B cell (primary cell): ENCODE measurements around the gene ANXA4. TPM values are rescaled to one million over a fixed set of nuclear protein-coding genes. Genes with fewer than 3 reads are reported as not detected.

Experiments used
- ATAC-seq: fragments of 200-7000 bp; cut with Tn5 transposase; one replicate; pipeline ENCODE4 v1.10.0; 2021; ENCODE audit warnings: low read depth, mild to moderate bottlenecking, moderate number of reproducible peaks, moderate library complexity
- CTCF ChIA-PET: fragments of 350-600 bp; sonication (Branson Sonifier 250); formaldehyde crosslinking; loops from one replicate; lab custom pipeline; 2021; ENCODE audit warnings: antibody characterized with exemption, inconsistent platforms; lab: Charles Lee
- POLR2A ChIA-PET: fragments of 350-600 bp; sonication (Branson Sonifier 250); formaldehyde crosslinking; loops from one replicate; lab custom pipeline; 2021; ENCODE audit warnings: antibody characterized with exemption; lab: Charles Lee
- DNase-seq: peaks from one replicate; pipeline ENCODE4 v3.0.0; 2013
- H2AFZ ChIP-seq: 2 replicates; pipeline ENCODE4 v1.6.1; 2012; ENCODE audit warnings: mild to moderate bottlenecking, low read depth, low read length; ENCODE audit not compliant: insufficient read depth, poor library complexity, severe bottlenecking
- H3K27ac ChIP-seq, 2 donors: 1 replicate in 1 of 2; 2 replicates in 1 of 2; pipeline ENCODE4 v1.5.1; 2012 to 2013; ENCODE audit warnings: low read length in 2 of 2, mild to moderate bottlenecking in 2 of 2, moderate library complexity in 1 of 2
- H3K27me3 ChIP-seq, 4 experiments: fragments of 200-600 bp in 1 of 4; sonication (generic) in 1 of 4; replicated peaks in 1 of 4; 1 replicate in 2 of 4; 2 replicates in 2 of 4; pipeline versions ENCODE4 v1.6.1 to v1.7.0; 2013 to 2016; ENCODE audit warnings: low read length in 3 of 4, mild to moderate bottlenecking in 2 of 4, mixed read lengths in 1 of 4, moderate library complexity in 1 of 4; ENCODE audit not compliant: insufficient read depth in 4 of 4, control insufficient read depth in 3 of 4; ENCODE audit errors: control extremely low read depth in 1 of 4
- H3K36me3 ChIP-seq, 2 experiments: replicated peaks in 1 of 2; 1 replicate in 1 of 2; 2 replicates in 1 of 2; pipeline versions ENCODE4 v1.6.1 to v1.7.1; 2013; ENCODE audit warnings: low read length in 1 of 2; ENCODE audit not compliant: insufficient read depth in 2 of 2, control insufficient read depth in 1 of 2; ENCODE audit errors: control extremely low read depth in 1 of 2, extremely low read depth in 1 of 2
- H3K4me1 ChIP-seq, 2 donors: fragments of 200-600 bp in 1 of 2; sonication (generic) in 1 of 2; 1 replicate in 1 of 2; 2 replicates in 1 of 2; pipeline versions ENCODE4 v1.5.1 to v1.6.1; 2013 to 2017; ENCODE audit warnings: low read length in 2 of 2; ENCODE audit not compliant: control insufficient read depth in 2 of 2, insufficient read depth in 2 of 2
- H3K4me2 ChIP-seq: replicated peaks from 2 replicates; pipeline ENCODE3; 2012; ENCODE audit warnings: mild to moderate bottlenecking, low read depth, low read length; ENCODE audit not compliant: poor library complexity, severe bottlenecking
- H3K4me3 ChIP-seq, 5 experiments: fragments of 200-600 bp in 1 of 5; sonication (generic) in 1 of 5; 1 replicate in 3 of 5; 2 replicates in 2 of 5; pipeline versions ENCODE4 v1.5.1 to v1.7.0; 2011 to 2016; ENCODE audit warnings: low read length in 4 of 5, mild to moderate bottlenecking in 4 of 5, low read depth in 2 of 5, control low read depth in 1 of 5, moderate library complexity in 1 of 5; ENCODE audit not compliant: insufficient read depth in 1 of 5; ENCODE audit errors: control extremely low read depth in 1 of 5, extremely low read depth in 1 of 5
- H3K79me2 ChIP-seq: fragments of 200-600 bp; sonication (generic); one replicate; pipeline ENCODE4 v1.6.0; 2016; ENCODE audit warnings: low read length; ENCODE audit not compliant: control insufficient read depth, insufficient read depth
- H3K9ac ChIP-seq: fragments of 200-600 bp; sonication (generic); 2 replicates; pipeline ENCODE4 v1.6.1; 2017; ENCODE audit warnings: mild to moderate bottlenecking, low read length, moderate library complexity
- H3K9me3 ChIP-seq, 3 donors: one replicate each; pipeline versions ENCODE4 v1.6.1 to v1.7.1; 2013; ENCODE audit warnings: low read length in 2 of 3; ENCODE audit not compliant: control insufficient read depth in 2 of 3, insufficient read depth in 1 of 3; ENCODE audit errors: control extremely low read depth in 1 of 3
- H4K20me1 ChIP-seq: 2 replicates; pipeline ENCODE4 v1.6.0; 2012; ENCODE audit warnings: mild to moderate bottlenecking, low read length; ENCODE audit not compliant: insufficient read depth, control insufficient read depth, poor library complexity, severe bottlenecking
- H3K27ac Mint-ChIP-seq: one replicate; pipeline ENCODE4 v1.8.0; 2021; ENCODE audit warnings: mixed read lengths
- H3K27me3 Mint-ChIP-seq: one replicate; pipeline ENCODE4 v1.8.0; 2021; ENCODE audit warnings: mixed read lengths
- H3K4me1 Mint-ChIP-seq: one replicate; pipeline ENCODE4 v1.8.0; 2021; ENCODE audit warnings: mixed read lengths
- H3K4me3 Mint-ChIP-seq: one replicate; pipeline ENCODE4 v1.8.0; 2021; ENCODE audit warnings: mixed read lengths
- H3K9me3 Mint-ChIP-seq: one replicate; pipeline ENCODE4 v1.8.0; 2022; ENCODE audit warnings: mixed read lengths; ENCODE audit not compliant: insufficient read depth
- CTCF ChIP-seq: fragments of 200-600 bp; IDR thresholded peaks from one replicate; pipeline ENCODE4 v1.8.0; 2022; ENCODE audit warnings: antibody characterized with exemption, mild to moderate bottlenecking
- EZH2 ChIP-seq: IDR thresholded peaks from 2 replicates; pipeline ENCODE4 v1.6.1; 2012; ENCODE audit warnings: borderline replicate concordance, low read depth, mild to moderate bottlenecking, moderate library complexity, low read length; ENCODE audit not compliant: insufficient read depth, poor library complexity, severe bottlenecking
- WGBS: methylation state at CpG from one replicate; pipeline ENCODE4 v1.1.5; 2013; ENCODE audit warnings: missing lambda C conversion rate; ENCODE audit not compliant: insufficient coverage; 5-methylcytosine and 5-hydroxymethylcytosine counted together
- intact Hi-C: fragments of 100-400 bp; cut with micrococcal nuclease; formaldehyde crosslinking; loops from one replicate; pipeline ENCODE4 v1.10.0; 2022
- polyA minus RNA-seq: library from RNA; depleted of rRNA, polyadenylated mRNA; stranded (reverse); fragments of >200 nt; gene quantifications from 2 replicates; pipeline ENCODE4 v1.2.3, GENCODE V29; 2012
- polyA plus RNA-seq: library from polyadenylated mRNA; depleted of rRNA; stranded (reverse); fragments of >200 nt; gene quantifications from 2 replicates; pipeline ENCODE4 v1.2.3, GENCODE V29; 2012
- total RNA-seq, 2 donors: library from RNA; stranded (reverse); fragments of 120-200 nt in 1 of 2; gene quantifications; 1 replicate in 1 of 2; 2 replicates in 1 of 2; pipeline versions ENCODE4 v1.2.3 to v1.2.4, GENCODE V29; 2013 to 2022

Gene ANXA4
- total RNA-seq (28.1 and 28.4 TPM in 2 replicates), polyA plus RNA-seq (31.9 and 61.7 TPM in 2 replicates), polyA minus RNA-seq (27.4 and 27.7 TPM in 2 replicates)
- 60.8 TPM for total RNA-seq (2013)

GRCh38 chr2:69741575-69742321, at the start of gene ANXA4:
Gene ANXA4 (plus strand): TSS chr2:69742134. CDS start chr2:69781566, 39,432 bp downstream.
- peak within 1 kb of the TSS; percentile 95 for H3K27ac Mint-ChIP-seq
- Histone ChIP-seq H3K27me3 (no peaks in the 10 kb centered on the region), H2AFZ (peak within 1 kb of the TSS; percentile 95), H3K4me2 (peak within 1 kb of the TSS; percentile 92), H3K9ac (peak within 1 kb of the TSS; percentile 82), H3K36me3 (no peaks in the 10 kb centered on the region), H3K4me1 (peaks cover 26 to 41% of the 10 kb centered on the region in 2 donors), H3K79me2 (peaks cover 47% of the 10 kb centered on the region), H3K9me3 (no peaks in the 10 kb centered on the region), H3K27ac (peak within 1 kb of the TSS; percentile 14 to 79), H4K20me1 (peaks cover 4% of the 10 kb centered on the region), H3K4me3 (peak within 1 kb of the TSS; percentile 74 to 89 (median 75))
- intact Hi-C loops = loop anchor here (1.0 to 5.0 kb wide), 3 partner anchors 36 to 76 kb away; no protein-coding TSS in a partner anchor
- peak; percentile 82 for ATAC-seq
- TF ChIP-seq CTCF (no peak), EZH2 (no peak)
- peaks cover 30% of the 10 kb centered on the region for H3K4me1 Mint-ChIP-seq
- under 1% methylated on average over 75 of the region's 75 CpGs for whole genome bisulfite sequencing
- no peaks in the 10 kb centered on the region for H3K27me3 Mint-ChIP-seq
- ChIA-PET POLR2A (interaction anchor here (1.0 to 1.3 kb wide), 2 partner anchors 12 to 34 kb away, joined by 3 to 5 read pairs; no protein-coding TSS in a partner anchor), CTCF (interaction anchor here (0.7 to 7.3 kb wide), 5 partner anchors 10 to 74 kb away, joined by 3 to 59 read pairs (median 6); no protein-coding TSS in a partner anchor)
- H3K9me3 Mint-ChIP-seq = no peaks in the 10 kb centered on the region
- peak; percentile 68 for DNase-seq
- peak within 1 kb of the TSS; percentile 99 for H3K4me3 Mint-ChIP-seq

- TF ChIP-seq EZH2 (no peak), CTCF (no peak)
- no peaks in the 10 kb centered on the region for H3K79me2 ChIP-seq
- no peak overlapping the region for H3K4me3 ChIP-seq
- Mint-ChIP-seq H3K27ac (no peak overlapping the region), H3K27me3 (peaks cover 50% of the 10 kb centered on the region), H3K4me3 (no peak overlapping the region), H3K4me1 (peaks cover 35% of the 10 kb centered on the region), H3K9me3 (peaks cover 2% of the 10 kb centered on the region)
- no peaks in the 10 kb centered on the region for H4K20me1 ChIP-seq
- H2AFZ ChIP-seq = no peak overlapping the region
- WGBS = no CpG with 5 or more reads among the region's 2 CpGs
- intact Hi-C loops = no loop called here
- ChIA-PET CTCF (no interaction called here), POLR2A (no interaction called here)
- H3K4me1 ChIP-seq = peaks cover 29 to 30% of the 10 kb centered on the region in 2 donors
- H3K9me3 ChIP-seq = no peaks in the 10 kb centered on the region
- ATAC-seq (no peak), DNase-seq (no peak)
- no peak overlapping the region for H3K27ac ChIP-seq
- no peak overlapping the region for H3K9ac ChIP-seq
- H3K4me2 ChIP-seq = peak overlapping the region; percentile 80
- H3K27me3 ChIP-seq = peaks cover 0 to 52% (median 31%) of the 10 kb centered on the region in 4 experiments
- H3K36me3 ChIP-seq = no peaks in the 10 kb centered on the region
Observed at GRCh38 chr2:69692424-69692823, 49.5 kb upstream of the ANXA4 start.
